ENCODE results near the gene DNAJC18.

DNA sequence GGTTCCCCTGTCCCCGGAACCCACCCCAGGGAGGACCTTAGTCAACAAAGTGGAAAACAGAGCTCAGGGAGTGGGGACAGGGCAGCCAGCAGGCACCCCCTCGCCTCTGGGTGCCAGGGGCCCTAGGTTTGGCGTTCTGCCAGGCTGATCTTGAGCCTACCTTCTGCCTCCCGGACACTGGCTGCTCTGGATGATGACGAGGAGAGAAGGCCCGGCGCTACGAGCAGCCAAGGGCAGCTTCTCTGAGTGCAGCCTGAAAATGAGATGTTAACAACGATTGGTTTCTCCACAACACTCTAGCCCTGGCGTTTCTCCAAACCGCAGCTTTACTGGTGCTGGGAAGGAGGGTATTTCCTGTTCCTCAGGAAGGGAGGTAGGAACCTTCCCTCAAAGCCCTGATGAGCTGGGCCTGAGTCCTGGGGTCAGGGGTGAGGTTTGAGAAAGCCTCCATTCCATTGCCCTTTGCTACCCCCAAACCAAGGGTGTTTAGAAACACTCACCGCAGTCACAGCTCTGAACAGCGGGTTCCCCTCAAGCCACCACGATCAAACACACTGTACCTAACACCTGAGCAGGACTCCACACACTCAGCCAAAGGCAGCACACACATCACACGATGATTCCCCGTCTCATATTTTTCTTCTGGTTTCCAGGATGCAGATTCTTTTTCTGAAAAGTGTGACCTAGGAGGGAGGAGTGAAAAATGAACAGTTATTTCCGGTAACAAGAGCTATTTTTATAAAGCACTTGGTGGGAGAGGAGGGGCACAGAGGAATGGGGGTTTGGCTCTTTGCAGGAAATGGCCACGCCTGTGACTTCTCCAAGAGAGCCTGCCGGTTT, 42.9 kb upstream of the DNAJC18 start, which contains the start of gene STING1:
- TF ChIP-seq CTCF (IDR thresholded peaks at IDR 0.05; ENCODE audit: low read length) (no peak), EZH2 (IDR thresholded peaks at IDR 0.05; ENCODE audit: borderline replicate concordance, low read length) (no peak)

Measured in OCI-LY1 (cell line).